MCF 10A (cell line): ENCODE results near the gene ARMC3. TPM values are rescaled to one million over a fixed set of nuclear protein-coding genes. Genes with fewer than 3 reads are reported as not detected.

Source experiments
- BruUV-seq: library from RNA; stranded (reverse); fragments of 400-500 nt; replicated peaks from 2 replicates; lab custom pipeline; 2021; lab: Mats Ljungman, UMichigan
- CTCF ChIA-PET: fragments of 300-600 bp; sonication (Branson Sonifier 250); formaldehyde crosslinking; extraction: SDS; loops from one replicate; lab custom pipeline; 2021; ENCODE audit warnings: antibody characterized with exemption, inconsistent platforms; lab: Yijun Ruan, JAX
- POLR2A ChIA-PET: fragments of 300-600, 350-650 bp; sonication (Branson Sonifier 250); formaldehyde crosslinking; extraction: SDS; loops from one replicate; lab custom pipeline; 2020; ENCODE audit warnings: antibody characterized with exemption, inconsistent platforms; lab: Yijun Ruan, JAX
- DNase-seq: peaks from one replicate; pipeline ENCODE4 v3.0.0-alpha.2; 2018; ENCODE audit not compliant: unreplicated experiment
- H3K27ac Mint-ChIP-seq: one replicate; pipeline ENCODE4 v1.8.0; 2022; ENCODE audit warnings: mild to moderate bottlenecking, low read depth, mixed read lengths; ENCODE audit not compliant: unreplicated experiment
- H3K27me3 Mint-ChIP-seq: one replicate; pipeline ENCODE4 v1.8.0; 2022; ENCODE audit warnings: mixed read lengths; ENCODE audit not compliant: insufficient read depth, unreplicated experiment
- H3K36me3 Mint-ChIP-seq: one replicate; pipeline ENCODE4 v1.8.0; 2022; ENCODE audit warnings: mild to moderate bottlenecking, moderate library complexity, mixed read lengths; ENCODE audit not compliant: insufficient read depth, unreplicated experiment
- H3K4me1 Mint-ChIP-seq: one replicate; pipeline ENCODE4 v1.8.0; 2022; ENCODE audit warnings: mixed read lengths; ENCODE audit not compliant: insufficient read depth, unreplicated experiment
- H3K4me3 Mint-ChIP-seq: one replicate; pipeline ENCODE4 v1.8.0; 2022; ENCODE audit warnings: mild to moderate bottlenecking, moderate library complexity, mixed read lengths; ENCODE audit not compliant: unreplicated experiment
- H3K9me3 Mint-ChIP-seq: one replicate; pipeline ENCODE4 v1.8.0; 2022; ENCODE audit warnings: mixed read lengths; ENCODE audit not compliant: unreplicated experiment
- CTCF ChIP-seq: fragments of 200-600 bp; IDR thresholded peaks from one replicate; pipeline ENCODE4 v1.8.0; 2022; ENCODE audit warnings: antibody characterized with exemption, mild to moderate bottlenecking; ENCODE audit not compliant: unreplicated experiment
- intact Hi-C: fragments of 100-400 bp; cut with micrococcal nuclease; formaldehyde crosslinking; loops from 2 replicates; pipeline ENCODE4 v1.14.1; 2022
- total RNA-seq: library from RNA; stranded (reverse); gene quantifications from 2 replicates; pipeline ENCODE4 v1.2.3, GENCODE V29; 2022

The ARMC3 gene
- total RNA-seq, 1 experiment from 2014 or later, result not detected

GRCh38 chr10:23080262-23080661, 152.4 kb downstream of the ARMC3 start:
- peaks cover 7% of the 10 kb centered on the region for H3K9me3 Mint-ChIP-seq
- no TSS peak for BruUV-seq
- H3K4me1 Mint-ChIP-seq, result peaks cover 13% of the 10 kb centered on the region
- H3K27ac Mint-ChIP-seq, result no peak overlapping the region
- no peaks in the 10 kb centered on the region for H3K27me3 Mint-ChIP-seq
- CTCF ChIA-PET, result interaction anchor here (0.5 to 1.1 kb wide), 3 partner anchors 26 to 1083 kb away, joined by 3 to 4 read pairs (median 3); no protein-coding TSS in a partner anchor
- intact Hi-C loops, result no loop called here
- peaks cover 6% of the 10 kb centered on the region for H3K36me3 Mint-ChIP-seq
- H3K4me3 Mint-ChIP-seq, result no peak overlapping the region
- DNase-seq, result no peak
- no peak for TF ChIP-seq CTCF
- POLR2A ChIA-PET, result interaction anchor here (1.1 to 1.8 kb wide), 3 partner anchors 11 to 740 kb away, joined by 3 to 9 read pairs (median 4); no protein-coding TSS in a partner anchor

GRCh38 chr10:23081221-23081750, 153.4 kb downstream of the ARMC3 start:
- peak overlapping the region; percentile 31 for H3K4me3 Mint-ChIP-seq
- no peaks in the 10 kb centered on the region for H3K27me3 Mint-ChIP-seq
- intact Hi-C loops, result no loop called here
- no TSS peak for BruUV-seq
- TF ChIP-seq CTCF, result no peak
- H3K27ac Mint-ChIP-seq, result peak overlapping the region; percentile 36
- H3K36me3 Mint-ChIP-seq, result peaks cover 6% of the 10 kb centered on the region
- CTCF ChIA-PET, result interaction anchor here (0.7 to 1.0 kb wide), 2 partner anchors 15 to 1400 kb away, joined by 3 read pairs; no protein-coding TSS in a partner anchor
- DNase-seq, result peak; percentile 74
- POLR2A ChIA-PET, result interaction anchor here (0.8 to 1.8 kb wide), 7 partner anchors 10 to 763 kb away, joined by 3 to 9 read pairs (median 4); partner anchors contain the start of gene MSRB2
- peaks cover 7% of the 10 kb centered on the region for H3K9me3 Mint-ChIP-seq
- H3K4me1 Mint-ChIP-seq, result peaks cover 13% of the 10 kb centered on the region

- ChIA-PET POLR2A (interaction anchor here (0.6 to 1.1 kb wide), 3 partner anchors 13 to 117 kb away, joined by 3 to 6 read pairs (median 6); partner anchors contain the start of gene MSRB2), CTCF (interaction anchor here (0.6 to 1.0 kb wide), 4 partner anchors 9 to 648 kb away, joined by 3 to 4 read pairs (median 4); no protein-coding TSS in a partner anchor)
- peak; percentile 31 for DNase-seq
- Mint-ChIP-seq H3K27me3 (no peaks in the 10 kb centered on the region), H3K9me3 (peaks cover 7% of the 10 kb centered on the region), H3K27ac (peak overlapping the region; percentile 36), H3K36me3 (peaks cover 6% of the 10 kb centered on the region), H3K4me1 (peaks cover 13% of the 10 kb centered on the region), H3K4me3 (no peak overlapping the region)
- TF ChIP-seq CTCF, result no peak
- no TSS peak for BruUV-seq
- intact Hi-C loops, result no loop called here
These were observed 154.0 kb downstream of the ARMC3 start for GRCh38 chr10:23081891-23082290.

Other genes starting within 250 kb of the ARMC3 start
- gene PIP4K2A, start 213.5 kb upstream of the ARMC3 start, total RNA-seq, result 24.2 and 27.5 TPM in 2 replicates
- 19.0 TPM in 2 replicates for gene MSRB2, start 167.5 kb downstream of the ARMC3 start, total RNA-seq